Heart right ventricle (tissue), 16 donors: ENCODE measurements around the gene CHN2. TPM values are rescaled to one million over a fixed set of nuclear protein-coding genes. Genes with fewer than 3 reads are reported as not detected.

Source experiments
- ATAC-seq, 8 donors: fragments of 200-7000 bp; cut with Tn5 transposase; one replicate each; pipeline ENCODE4 v1.9.1; 2020; ENCODE audit warnings: mild to moderate bottlenecking in 8 of 8, moderate library complexity in 8 of 8, moderate number of reproducible peaks in 1 of 8
- DNase-seq, 2 donors: peaks; one replicate each; pipeline ENCODE4 v3.0.0-alpha.2; 2020
- H3K27ac ChIP-seq, 10 donors: fragments of 200-600 bp; sonication (generic) in 2 of 10; one replicate each; pipeline versions ENCODE4 v1.5.0 to v1.8.0; 2020 to 2022; ENCODE audit warnings: mild to moderate bottlenecking in 3 of 10
- H3K27me3 ChIP-seq, 7 donors: fragments of 200-600 bp; one replicate each; pipeline ENCODE4 v1.8.0; 2021 to 2022; ENCODE audit warnings: mild to moderate bottlenecking in 2 of 7
- H3K36me3 ChIP-seq, 9 donors: fragments of 200-600 bp; sonication (generic) in 1 of 9; one replicate each; pipeline versions ENCODE4 v1.5.0 to v1.8.0; 2020 to 2022; ENCODE audit warnings: mild to moderate bottlenecking in 2 of 9
- H3K4me1 ChIP-seq, 9 donors: fragments of 200-600 bp; sonication (generic) in 1 of 9; one replicate each; pipeline versions ENCODE4 v1.5.0 to v1.8.0; 2020 to 2022; ENCODE audit warnings: mild to moderate bottlenecking in 4 of 9
- H3K4me3 ChIP-seq, 10 donors: fragments of 200-600 bp; sonication (generic) in 2 of 10; one replicate each; pipeline versions ENCODE4 v1.5.0 to v1.8.0; 2020 to 2022; ENCODE audit warnings: mild to moderate bottlenecking in 7 of 10, moderate library complexity in 2 of 10
- H3K9me3 ChIP-seq, 11 donors: fragments of 200-600 bp in 10 of 11; sonication (generic) in 2 of 11; one replicate each; pipeline versions ENCODE4 v1.5.0 to v1.8.0; 2013 to 2022; ENCODE audit warnings: mild to moderate bottlenecking in 2 of 11, control low read depth in 1 of 11, moderate library complexity in 1 of 11
- CTCF ChIP-seq, 9 donors: fragments of 200-600 bp; sonication (generic) in 2 of 9; IDR thresholded peaks; one replicate each; pipeline versions ENCODE4 v1.5.0 to v1.8.0; 2021 to 2022; ENCODE audit warnings: antibody characterized with exemption in 9 of 9, mild to moderate bottlenecking in 5 of 9, moderate library complexity in 1 of 9
- WGBS, 2 donors: extraction: QIAGEN DNeasy Blood & Tissue Kit; methylation state at CpG; one replicate each; pipeline ENCODE4 v1.1.7; 2013; ENCODE audit warnings: inconsistent platforms in 1 of 2; 5-methylcytosine and 5-hydroxymethylcytosine counted together
- intact Hi-C, 10 donors: fragments of 100-400 bp; cut with DNase I; formaldehyde crosslinking; loops; one replicate each; pipeline versions ENCODE4 v1.11.1 to v1.14.2; 2022
- polyA plus RNA-seq, 2 donors: library from polyadenylated mRNA; stranded (reverse); fragments of 200-250 nt; gene quantifications; one replicate each; pipeline ENCODE4 v1.2.3, GENCODE V29; 2013
- total RNA-seq, 10 donors: library from RNA; stranded (reverse); fragmentation: NEBNext Ultra II Directional in 3 of 10; extraction: Animal tissue kit (Norgen Biotek cat#: 25700) in 3 of 10; gene quantifications; one replicate each; pipeline versions ENCODE4 v1.2.1 to v1.2.4, GENCODE V29; 2021 to 2023
- donor health status: Arrhythmogenic right ventricular cardiomyopathy.
- donor health status: ischemic (EF 13 %, LVEDD 7.1; RV severe dilation, severe dysfunction).
- donor health status: healthy with polysubstance abuse.
- donor health status: DM: no; HTN: yes; CAD: no.
- donor health status: DM: no; HTN: no; CAD: no.
- donor health status: ischemic (EF 25% LVEDD 6.9; RV normal size, moderate dysfunction).
- donor health status: ischemic (EF 25% LVEDD 5.7; RV mildly dilated, moderate dysfunction).
- donor health status: healthy.
- donor health status: DM: yes; HTN: yes; CAD: no.
- donor health status: Ischemic cardiomyopathy.
- donor health status: ischemic (EF 35%, LVEDD 5.7; RV mildly dilated, moderate dysfunction).
- donor health status: nonischemic (EF 11% LVEDD 7.7; RV severe dilation, severe dysfunction).
- donor health status: DM: yes; HTN: yes; CAD: no.
- donor health status: PGD.
- donor health status: ischemic (EF 29% LVEDD 5.4; RV normal size, mild dysfunction).
- donor health status: nonischemic (EF 23%, LVEDD 6.1; RV moderate dilation, normal function).

CHN2 gene
- total and polyA plus RNA-seq, 12 donors: 5.9 to 54.9 (median 22.6) TPM

- ATAC-seq (peak; percentile 43 to 83 (median 70)), DNase-seq (peak; percentile 23 to 72)
- peak overlapping the region in 9 of 10 donors; percentile 1 to 89 (median 84) for H3K27ac ChIP-seq
- H3K27me3 ChIP-seq: peaks cover 0 to 28% (median 19%) of the 10 kb centered on the region in 7 donors
- no peaks in the 10 kb centered on the region for H3K9me3 ChIP-seq
- intact Hi-C loops: no loop called here
- peak in 1 of 9 donors; percentile 11 for TF ChIP-seq CTCF (IDR thresholded peaks at IDR 0.05)
- H3K4me3 ChIP-seq: peak overlapping the region; percentile 1 to 62 (median 57)
- no peaks in the 10 kb centered on the region for H3K36me3 ChIP-seq
- 20 to 40% methylated on average over 14 of the region's 14 CpGs for WGBS, 2 donors
- peaks cover 0 to 40% (median 10%) of the 10 kb centered on the region in 9 donors for H3K4me1 ChIP-seq
Observed at GRCh38 chr7:29146888-29147609, 47.5 kb upstream of the CHN2 start.

- intact Hi-C loops: no loop called here
- no peak for TF ChIP-seq CTCF (IDR thresholded peaks at IDR 0.05)
- ATAC-seq (peak in 6 of 8 donors; percentile 51 to 69 (median 62)), DNase-seq (peak in 1 of 2 donors; percentile 20)
- peaks cover 0 to 28% (median 19%) of the 10 kb centered on the region in 7 donors for H3K27me3 ChIP-seq
- H3K4me3 ChIP-seq: peak overlapping the region in 6 of 10 donors; percentile 36 to 62 (median 59)
- H3K36me3 ChIP-seq: no peaks in the 10 kb centered on the region
- no peaks in the 10 kb centered on the region for H3K9me3 ChIP-seq
- H3K27ac ChIP-seq: peak overlapping the region in 6 of 10 donors; percentile 67 to 89 (median 86)
- WGBS, 2 donors: 37 to 52% methylated on average over 4 of the region's 4 CpGs
- peaks cover 0 to 39% (median 10%) of the 10 kb centered on the region in 9 donors for H3K4me1 ChIP-seq
Observed at GRCh38 chr7:29147821-29148220, 46.8 kb upstream of the CHN2 start.

- ATAC-seq: no peak
- Histone ChIP-seq H3K4me1 (peaks cover 0 to 33% (median 10%) of the 10 kb centered on the region in 9 donors), H3K27ac (peak overlapping the region in 3 of 10 donors; percentile 85 to 89 (median 87)), H3K4me3 (no peak overlapping the region), H3K36me3 (no peaks in the 10 kb centered on the region), H3K27me3 (peaks cover 0 to 28% (median 19%) of the 10 kb centered on the region in 7 donors), H3K9me3 (no peaks in the 10 kb centered on the region)
- intact Hi-C loops: no loop called here
- no peak for TF ChIP-seq CTCF (IDR thresholded peaks at IDR 0.05)
- DNase-seq: no peak
- 89 to 91% methylated on average over 12 of the region's 12 CpGs for WGBS, 2 donors
Observed at GRCh38 chr7:29149036-29149435, 45.5 kb upstream of the CHN2 start.

GRCh38 chr7:29150856-29151255 is 43.7 kb upstream of the CHN2 start:
- H3K9me3 ChIP-seq: no peaks in the 10 kb centered on the region
- DNase-seq (no peak), ATAC-seq (no peak)
- 86% methylated on average over 2 of the region's 2 CpGs for WGBS, 2 donors
- TF ChIP-seq CTCF (IDR thresholded peaks at IDR 0.05): no peak
- H3K36me3 ChIP-seq: no peaks in the 10 kb centered on the region
- peaks cover 0 to 19% (median 10%) of the 10 kb centered on the region in 7 donors for H3K27me3 ChIP-seq
- H3K27ac ChIP-seq: peak overlapping the region in 1 of 10 donors; percentile 3
- intact Hi-C loops: no loop called here
- H3K4me3 ChIP-seq: no peak overlapping the region
- peaks cover 0 to 23% (median 10%) of the 10 kb centered on the region in 9 donors for H3K4me1 ChIP-seq
